Erythroblast (primary cell): Measurements from ENCODE around the gene USH1G.
"Not testable (repeated sequence)": the region's sequence is repeated elsewhere in the genome, so short reads cannot be mapped to it uniquely, and the experiment has no call there.

ENCODE experiments used
- DNase-seq, 2 experiments: peaks; one replicate each; lab custom pipeline; 2025; lab: John Stamatoyannopoulos, UW
- GATA1 ChIP-seq: IDR thresholded peaks from 2 replicates; pipeline ENCODE4 v1.6.1; 2011; ENCODE audit warnings: low read depth, mild to moderate bottlenecking, control low read depth, low read length, moderate library complexity
- POLR2A ChIP-seq: IDR thresholded peaks from 2 replicates; pipeline ENCODE4 v1.6.1; 2011; ENCODE audit warnings: mild to moderate bottlenecking, low read length

USH1G gene

DNA sequence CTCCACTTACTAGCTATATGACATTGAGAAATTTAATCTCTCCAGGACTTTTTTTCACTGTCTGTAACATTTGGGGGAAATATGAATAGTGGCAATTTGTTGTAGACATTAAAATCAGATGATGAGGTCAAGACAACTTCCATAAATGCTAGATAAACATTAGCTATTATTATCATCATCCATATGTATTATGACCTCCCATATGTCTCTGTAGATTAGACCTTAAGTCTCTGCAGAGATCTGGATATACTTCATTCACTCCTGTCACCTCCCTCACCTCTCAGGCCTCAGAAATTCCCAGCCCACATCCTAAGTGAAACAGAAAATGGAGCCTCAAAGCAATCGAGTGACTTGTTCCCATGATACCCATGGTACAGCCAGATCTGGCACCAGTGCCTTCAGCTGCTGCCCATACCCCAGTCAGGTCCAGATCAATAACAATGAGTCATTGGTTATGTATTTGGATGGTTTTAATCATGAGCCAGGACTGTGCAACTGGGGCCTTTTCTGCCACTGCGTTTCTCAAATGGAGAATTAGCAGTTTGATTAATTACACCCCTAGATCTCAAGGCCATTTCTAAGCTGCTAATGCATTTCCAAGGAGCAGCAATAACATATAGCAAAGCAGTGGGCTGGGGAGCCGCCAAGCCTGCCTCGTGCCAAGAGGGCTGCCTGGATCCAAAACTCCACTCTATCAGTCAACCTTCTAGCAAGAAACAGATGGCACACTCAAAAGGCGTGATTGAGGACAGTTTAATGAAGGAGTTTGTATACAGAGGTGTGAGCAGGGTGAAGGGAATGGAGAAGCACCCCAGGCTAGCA is 47.7 kb downstream of the USH1G start:
- peak in 1 of 2 experiments; percentile 49 for DNase-seq
- TF ChIP-seq GATA1 (no peak), POLR2A (no peak)

GRCh38 chr17:74874615-74875037 is 48.4 kb downstream of the USH1G start:
- TF ChIP-seq POLR2A (no peak), GATA1 (no peak)

DNA sequence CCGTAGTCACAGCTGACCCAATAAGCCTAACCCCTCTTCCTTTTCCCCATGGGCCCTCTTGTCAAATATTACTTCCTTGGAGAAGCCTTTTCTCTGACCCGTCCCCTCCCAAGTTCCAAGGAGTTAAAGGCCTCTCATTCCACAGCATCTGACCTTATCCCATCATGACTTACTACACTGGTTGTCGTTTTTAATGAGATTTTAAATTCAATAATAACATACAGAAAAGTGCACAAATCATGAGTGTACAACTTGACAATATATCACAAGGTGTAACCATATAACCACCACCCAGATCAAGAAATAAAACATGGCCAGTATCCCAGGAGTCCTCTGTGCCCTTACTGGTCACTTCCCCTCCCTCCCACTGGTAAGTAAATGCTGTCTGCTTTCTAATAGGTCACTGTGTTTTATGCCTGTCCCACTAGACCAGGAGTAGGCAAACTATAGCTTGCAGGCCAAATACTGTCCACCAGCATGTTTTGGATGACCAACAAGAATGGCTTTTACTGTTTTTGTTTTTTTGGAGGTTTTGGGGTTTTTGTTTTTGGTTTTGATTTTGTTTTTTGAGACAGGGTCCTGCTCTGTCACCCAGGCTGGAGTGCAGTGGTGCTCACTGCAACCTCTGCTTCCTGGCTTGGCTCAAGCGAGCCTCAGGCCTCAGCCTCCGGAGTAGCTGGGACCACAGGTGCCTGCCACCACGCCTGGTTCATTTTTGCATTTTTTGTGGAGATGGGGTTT is 49.0 kb downstream of the USH1G start:
- DNase-seq: peak; percentile 72 to 76
- TF ChIP-seq GATA1 (no peak), POLR2A (no peak)

More at GRCh38 chr17:74874615-74875037, 48.4 kb downstream of the USH1G start:
- no peak for DNase-seq

DNA sequence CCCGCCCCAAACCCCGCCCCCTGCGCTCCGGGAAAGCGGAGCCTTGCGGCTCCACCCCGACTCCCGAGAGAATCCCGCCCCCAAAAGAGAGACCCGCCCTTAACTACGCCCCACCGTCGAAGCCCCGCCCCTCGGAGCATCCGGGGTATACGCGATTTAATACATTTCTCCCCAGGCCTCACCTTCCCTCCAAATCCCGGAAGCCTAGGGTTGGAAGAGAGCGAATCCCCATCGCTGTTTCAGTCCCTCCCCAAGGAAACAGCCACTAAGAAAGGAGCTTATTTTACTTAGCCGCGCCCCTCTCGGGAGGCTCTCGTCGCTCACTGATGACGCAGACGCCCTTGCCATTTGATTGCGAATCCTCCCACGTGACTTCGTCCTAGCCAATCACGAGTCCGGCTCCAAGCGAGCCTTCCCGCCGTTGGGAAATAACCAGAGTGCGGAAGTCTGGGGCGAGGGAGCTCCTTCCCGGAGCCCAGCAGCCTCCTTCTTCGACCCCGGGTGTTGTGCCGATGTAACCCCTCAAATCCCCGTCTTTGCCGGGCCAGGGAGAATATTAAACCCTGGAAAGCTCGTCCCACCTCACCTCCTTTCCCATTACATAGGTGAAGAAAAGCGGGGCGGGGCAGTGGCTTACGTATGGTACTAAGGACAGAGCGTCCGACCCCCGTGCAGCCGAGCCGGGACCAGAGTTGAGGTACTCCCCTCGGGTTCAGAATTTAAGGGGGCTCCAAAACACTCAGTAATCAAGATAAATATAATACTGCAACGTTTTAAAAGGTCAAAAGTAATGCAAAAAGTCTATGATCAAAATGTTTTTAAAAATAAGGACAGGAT is 49.8 kb downstream of the USH1G start:
- peak; percentile 98 for TF ChIP-seq POLR2A
- no peak for TF ChIP-seq GATA1
- DNase-seq: peak; percentile 100

DNA sequence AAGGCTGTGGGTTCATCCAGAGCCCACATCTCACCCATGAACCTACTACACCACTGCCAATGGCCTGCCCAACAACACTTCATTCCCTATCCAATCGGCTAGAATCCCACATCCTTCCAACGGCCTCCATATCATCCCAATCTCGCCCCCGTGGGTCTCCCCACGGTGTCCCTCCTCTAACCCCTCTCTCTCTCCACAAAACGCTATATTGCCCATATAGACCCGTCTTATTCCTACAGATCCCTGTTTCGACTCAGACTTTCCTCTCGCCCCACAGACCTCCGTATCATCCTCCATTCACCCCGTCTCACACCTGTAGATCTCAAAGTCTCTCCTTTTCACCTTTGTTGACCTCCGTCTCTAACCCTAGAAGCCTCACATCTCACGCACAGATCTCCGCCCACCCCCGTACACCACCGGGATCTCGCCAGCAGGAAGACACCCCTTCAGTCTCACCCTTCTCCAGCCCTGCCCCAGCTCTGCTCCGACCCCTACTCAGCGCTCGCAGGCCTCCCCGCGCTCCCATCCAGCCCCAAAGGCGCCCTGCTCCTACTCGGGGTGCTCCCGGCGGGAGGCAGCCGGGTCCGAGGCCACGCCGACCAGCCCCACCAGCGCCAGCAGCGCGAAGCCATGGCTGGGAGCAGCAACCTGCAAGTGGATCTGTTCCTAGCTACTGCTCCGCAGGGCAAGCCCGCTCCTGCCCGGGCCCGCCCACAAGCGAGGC is 50.6 kb downstream of the USH1G start, which contains the start of gene FDXR:
Gene FDXR, minus strand, starts transcription at position 682 of the 724 bp plus-strand sequence. Its CDS starts 50 bp downstream, at position 632.
- no peak for DNase-seq

GRCh38 chr17:74871356-74872076 is 51.5 kb downstream of the USH1G start:
- DNase-seq: no peak
- TF ChIP-seq GATA1 (no peak), POLR2A (no peak)

More for the DNA sequence above, 50.6 kb downstream of the USH1G start, which contains the start of gene FDXR:
- TF ChIP-seq POLR2A (no peak), GATA1 (no peak)

GRCh38 chr17:74870512-74870911 is 52.5 kb downstream of the USH1G start:
- DNase-seq: no peak
- TF ChIP-seq POLR2A (no peak), GATA1 (no peak)

- DNase-seq: not testable (repeated sequence)
Observed at GRCh38 chr17:74870028-74870427, 53.0 kb downstream of the USH1G start.

DNA sequence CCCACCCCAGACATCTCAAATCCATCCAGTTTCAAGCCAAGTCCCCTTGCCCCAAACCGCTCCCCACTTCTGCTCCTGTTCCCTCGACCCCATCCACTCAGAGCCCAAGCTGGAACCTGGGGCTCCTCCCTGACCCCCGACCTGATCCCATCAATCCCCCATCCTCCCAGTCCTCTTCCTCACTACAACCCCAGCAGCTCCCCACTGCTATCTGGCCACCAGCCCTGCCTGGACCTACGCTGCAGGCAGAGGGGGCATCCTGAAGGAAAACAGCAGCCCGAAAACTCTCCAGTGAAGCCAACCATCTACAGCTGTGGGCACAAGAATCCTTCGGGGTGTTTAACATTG is 54.2 kb downstream of the USH1G start:
- TF ChIP-seq GATA1 (no peak), POLR2A (no peak)
- no peak for DNase-seq

- TF ChIP-seq POLR2A: no peak
- no peak for TF ChIP-seq GATA1
- peak; percentile 35 to 40 for DNase-seq
Observed at GRCh38 chr17:74868251-74868907, 54.7 kb downstream of the USH1G start.

DNA sequence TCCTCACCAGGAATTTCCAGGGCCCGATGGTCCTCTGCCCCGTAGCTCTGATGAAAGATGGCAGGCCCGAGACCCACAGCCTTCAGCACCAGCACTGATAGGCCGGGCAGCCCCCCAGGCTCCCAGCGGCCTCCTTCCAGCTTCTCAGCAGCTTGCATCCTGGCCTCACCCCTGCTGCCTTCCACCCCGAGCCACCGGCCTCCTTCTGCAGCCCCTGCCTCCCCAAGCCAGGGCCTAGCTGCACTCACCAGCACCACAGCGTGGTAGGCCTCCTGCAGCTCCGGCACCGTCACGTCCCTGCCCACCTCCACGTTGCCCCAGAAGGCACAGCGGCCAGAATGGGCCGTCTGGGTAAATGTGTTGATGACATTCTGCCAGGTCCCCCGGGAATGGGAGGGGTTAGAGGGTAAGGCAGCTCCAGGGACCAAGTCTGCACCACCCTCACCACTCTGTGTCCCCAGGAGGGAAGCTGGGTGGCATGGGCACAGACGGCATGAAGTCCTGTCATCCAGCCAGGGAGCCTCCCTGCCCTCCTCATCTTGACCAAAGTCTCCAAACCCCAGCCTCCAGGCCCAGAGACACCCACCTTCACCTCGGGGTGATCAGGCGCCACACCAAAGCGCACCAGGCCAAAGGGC is 56.7 kb downstream of the USH1G start:
- no peak for DNase-seq
- TF ChIP-seq GATA1: no peak
- TF ChIP-seq POLR2A: no peak
